RWPE1 (cell line): ENCODE results near the gene DHRS13.
"Not testable (repeated sequence)": the region's sequence is repeated elsewhere in the genome, so short reads cannot be mapped to it uniquely, and the experiment has no call there.

Experiments
- CTCF ChIA-PET: fragments of 350-600 bp; sonication (Branson Sonifier 250); formaldehyde crosslinking; extraction: SDS; loops from one replicate; lab custom pipeline; 2021; lab: Yijun Ruan, JAX
- POLR2A ChIA-PET: fragments of 400-600 bp; formaldehyde crosslinking; extraction: SDS; loops from one replicate; lab custom pipeline; 2020; ENCODE audit warnings: antibody characterized with exemption; ENCODE audit not compliant: low non-redundant PET; lab: Yijun Ruan, JAX
- DNase-seq: peaks from one replicate; pipeline ENCODE4 v3.0.0; 2012; ENCODE audit warnings: low spot score
- H3K27ac ChIP-seq: fragments of 450-650 bp; 2 replicates; pipeline ENCODE4 v1.5.1; 2017
- TF ChIP-seq, protein P1 (sequence below): fragments of 450-650 bp; conservative IDR thresholded peaks from 2 replicates; pipeline ENCODE4 v1.5.1; 2017; ENCODE audit warnings: low read depth, mild to moderate bottlenecking

Gene DHRS13

DNA sequence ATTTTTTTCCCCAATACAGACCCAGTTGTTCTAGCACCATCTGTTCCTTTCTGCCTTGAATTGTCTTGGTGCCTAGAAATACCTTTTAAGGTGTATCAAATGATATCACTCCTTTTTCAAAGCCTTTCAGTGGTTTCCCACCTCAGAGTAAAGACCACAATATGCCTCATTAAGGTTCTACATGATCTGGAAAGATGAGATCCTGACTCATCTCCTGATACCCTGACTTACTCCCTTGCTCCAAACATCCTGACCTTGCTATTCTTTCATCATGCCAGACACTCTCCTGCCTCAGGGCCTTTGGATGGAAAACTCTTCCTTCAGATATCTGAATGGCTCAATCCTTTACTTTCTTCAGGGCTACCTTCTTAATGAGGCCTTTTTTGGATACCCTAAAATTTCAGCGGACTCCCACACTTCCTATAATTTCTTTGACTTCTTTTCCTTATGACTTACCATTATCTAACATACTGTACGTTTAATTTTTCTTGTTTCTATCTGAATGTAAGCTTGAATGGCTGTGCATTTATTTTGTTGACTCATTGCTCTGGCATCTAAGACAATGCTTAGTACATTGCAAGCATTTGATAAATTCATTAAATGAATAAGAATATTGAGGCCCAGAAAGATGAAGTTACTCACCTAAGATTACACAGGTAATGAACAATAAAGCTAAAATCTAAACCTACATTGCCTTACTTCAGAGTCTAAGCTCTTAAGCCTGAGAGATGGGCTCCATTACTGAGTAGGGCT lies 24.5 kb downstream of the DHRS13 start:
- TF ChIP-seq, protein P1, sequence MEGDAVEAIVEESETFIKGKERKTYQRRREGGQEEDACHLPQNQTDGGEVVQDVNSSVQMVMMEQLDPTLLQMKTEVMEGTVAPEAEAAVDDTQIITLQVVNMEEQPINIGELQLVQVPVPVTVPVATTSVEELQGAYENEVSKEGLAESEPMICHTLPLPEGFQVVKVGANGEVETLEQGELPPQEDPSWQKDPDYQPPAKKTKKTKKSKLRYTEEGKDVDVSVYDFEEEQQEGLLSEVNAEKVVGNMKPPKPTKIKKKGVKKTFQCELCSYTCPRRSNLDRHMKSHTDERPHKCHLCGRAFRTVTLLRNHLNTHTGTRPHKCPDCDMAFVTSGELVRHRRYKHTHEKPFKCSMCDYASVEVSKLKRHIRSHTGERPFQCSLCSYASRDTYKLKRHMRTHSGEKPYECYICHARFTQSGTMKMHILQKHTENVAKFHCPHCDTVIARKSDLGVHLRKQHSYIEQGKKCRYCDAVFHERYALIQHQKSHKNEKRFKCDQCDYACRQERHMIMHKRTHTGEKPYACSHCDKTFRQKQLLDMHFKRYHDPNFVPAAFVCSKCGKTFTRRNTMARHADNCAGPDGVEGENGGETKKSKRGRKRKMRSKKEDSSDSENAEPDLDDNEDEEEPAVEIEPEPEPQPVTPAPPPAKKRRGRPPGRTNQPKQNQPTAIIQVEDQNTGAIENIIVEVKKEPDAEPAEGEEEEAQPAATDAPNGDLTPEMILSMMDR, result no peak
- ChIA-PET POLR2A (no interaction called here), CTCF (interaction anchor here (0.5 to 1.6 kb wide), 4 partner anchors 13 to 114 kb away, joined by 3 to 10 read pairs (median 4); no protein-coding TSS in a partner anchor)
- DNase-seq, result no peak
- H3K27ac ChIP-seq, result peak overlapping the region; percentile 41; the same call in 1 of the 2 replicates

DNA sequence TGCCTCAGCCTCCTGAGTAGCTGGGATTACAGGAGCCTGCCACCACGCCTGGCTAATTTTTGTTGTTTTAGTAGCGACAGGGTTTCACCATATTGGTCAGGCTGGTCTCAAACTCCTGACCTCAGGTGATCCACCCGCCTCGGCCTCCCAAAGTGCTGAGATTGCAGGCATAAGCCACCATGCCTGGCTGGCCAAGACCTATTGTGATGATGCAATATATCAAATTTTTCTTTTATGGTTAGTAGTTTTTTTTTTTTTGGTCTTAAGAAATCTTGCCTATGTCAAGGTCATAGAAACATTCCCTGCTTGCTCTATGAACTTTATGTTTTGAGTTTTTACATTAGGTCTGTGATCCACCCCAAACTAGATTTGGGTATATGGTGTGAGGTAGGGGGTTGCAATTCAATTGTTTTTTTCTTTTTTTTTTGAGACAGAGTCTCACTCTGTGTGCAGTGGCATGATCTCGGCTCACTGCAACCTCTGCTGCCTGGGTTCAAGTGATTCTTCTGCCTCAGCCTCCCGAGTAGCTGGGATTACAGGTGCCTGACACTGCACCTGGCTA lies 25.6 kb downstream of the DHRS13 start:
- CTCF ChIA-PET, DNase-seq, POLR2A ChIA-PET: not testable (repeated sequence)
- H3K27ac ChIP-seq, result peak overlapping the region; percentile 41

DNA sequence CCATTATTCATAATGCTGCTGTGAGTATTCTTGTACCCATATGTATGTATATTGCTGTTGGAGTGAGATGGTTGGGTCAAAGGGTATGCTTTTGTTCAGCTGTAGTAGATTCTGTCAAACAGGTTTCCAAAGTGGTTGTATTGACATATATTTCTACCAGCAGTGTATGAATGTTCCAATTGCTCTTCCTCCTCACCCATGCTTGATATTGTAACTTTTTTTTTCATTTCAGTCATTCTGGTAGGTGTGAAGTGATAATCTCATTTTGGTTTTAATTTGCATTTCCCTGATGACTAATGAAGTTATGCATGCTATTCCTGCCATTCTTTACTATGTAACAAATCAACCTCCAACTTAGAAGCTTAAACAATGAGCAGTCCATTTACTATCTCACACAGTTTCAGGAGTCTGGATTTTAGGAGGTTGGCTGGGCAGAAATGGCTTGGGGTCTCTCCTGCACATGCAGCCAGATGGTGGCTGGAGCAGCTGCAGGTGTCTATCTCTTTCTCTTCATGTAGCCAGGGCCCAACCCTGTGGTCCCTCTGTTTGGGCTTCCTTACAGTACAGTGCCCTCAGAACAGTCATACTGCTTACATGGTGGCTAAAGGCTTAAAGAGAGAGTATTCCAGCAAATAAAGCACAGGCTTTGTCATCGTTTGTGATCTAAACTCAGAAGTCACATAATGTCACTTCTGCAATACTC lies 26.9 kb downstream of the DHRS13 start:
- ChIA-PET POLR2A (no interaction called here), CTCF (no interaction called here)
- no peak overlapping the region for H3K27ac ChIP-seq
- TF ChIP-seq, protein P1, result no peak
- no peak for DNase-seq

DNA sequence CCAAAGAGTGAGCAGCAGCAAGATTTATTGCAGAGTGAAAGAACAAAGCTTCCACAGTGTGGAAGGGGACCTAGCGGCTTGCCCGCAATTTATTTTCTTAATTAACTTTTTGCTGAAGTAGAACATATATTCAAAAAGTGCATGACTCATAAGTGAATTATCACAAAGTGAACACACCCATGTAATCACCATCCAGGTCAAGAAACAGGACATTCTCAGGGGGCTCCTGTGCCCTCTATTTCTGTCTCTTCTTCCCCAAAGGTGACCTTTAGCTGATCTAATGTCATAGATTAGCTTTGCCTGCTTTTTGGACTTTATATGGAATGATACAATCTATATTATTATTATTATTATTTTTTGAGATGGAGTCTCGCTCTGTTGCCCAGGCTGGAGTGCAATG lies 28.1 kb downstream of the DHRS13 start:
- POLR2A ChIA-PET, result no interaction called here
- TF ChIP-seq, protein P1, result no peak
- no peak for DNase-seq
- H3K27ac ChIP-seq, result no peak overlapping the region
- CTCF ChIA-PET, result interaction anchor here (0.6 kb wide), 2 partner anchors 23 to 115 kb away, joined by 3 read pairs; no protein-coding TSS in a partner anchor

DNA sequence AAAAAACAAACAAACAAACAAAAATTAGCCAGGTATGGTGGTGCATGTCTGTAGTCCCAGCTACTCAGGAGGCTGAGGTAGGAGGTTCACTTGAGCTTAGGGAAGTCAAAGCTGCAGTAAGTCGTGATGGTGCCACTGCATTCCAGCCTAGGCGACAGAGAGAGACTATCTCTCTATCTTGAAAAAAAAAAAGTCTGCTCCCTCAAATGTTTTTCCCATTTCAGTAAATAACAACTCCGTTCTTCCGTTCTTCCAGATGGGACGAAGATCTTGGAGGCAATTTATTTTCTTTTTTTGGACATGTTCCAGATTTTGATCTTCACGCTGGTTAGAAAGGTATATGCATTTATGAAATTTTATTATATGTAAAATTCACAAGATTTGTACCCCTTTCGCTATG lies 29.0 kb downstream of the DHRS13 start:
- no peak overlapping the region for H3K27ac ChIP-seq
- no peak for DNase-seq
- TF ChIP-seq, protein P1, result no peak
- CTCF ChIA-PET, result interaction anchor here (1.0 kb wide), 1 partner anchor 147 kb away, joined by 3 read pairs; no protein-coding TSS in a partner anchor
- POLR2A ChIA-PET, result no interaction called here

DNA sequence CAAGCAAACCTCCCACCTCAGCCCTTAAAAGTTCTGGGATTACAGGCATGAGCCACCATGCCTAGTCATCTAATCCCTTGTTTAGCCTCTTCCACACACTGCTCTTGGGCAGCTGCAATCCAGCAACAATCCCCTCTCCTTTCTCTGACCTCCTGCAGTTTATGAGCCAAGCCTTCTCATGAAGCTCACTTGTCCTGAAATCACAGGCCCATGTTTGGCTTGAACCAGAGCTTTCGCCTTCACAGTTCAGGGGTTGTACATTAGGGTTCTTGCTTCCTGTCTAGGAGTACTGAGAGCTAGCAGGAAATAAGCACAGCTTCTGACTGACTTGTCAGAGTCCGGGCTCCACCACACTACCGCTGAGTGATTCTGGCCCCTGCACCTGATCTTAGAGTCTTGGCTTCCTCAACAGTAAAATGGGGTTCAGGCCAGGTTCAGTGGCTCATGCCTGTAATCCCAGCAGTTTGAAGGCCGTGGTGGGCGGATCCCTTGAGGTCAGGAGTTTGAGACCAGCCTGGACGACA lies 31.8 kb downstream of the DHRS13 start:
- TF ChIP-seq, protein P1, result no peak
- no peak for DNase-seq
- POLR2A ChIA-PET, result no interaction called here
- CTCF ChIA-PET, result interaction anchor here (1.3 kb wide), 1 partner anchor 107 kb away, joined by 5 read pairs; no protein-coding TSS in a partner anchor
- no peak overlapping the region for H3K27ac ChIP-seq
